CD4-positive, alpha-beta T cell treated with Interleukin-17A for 1 hour (primary cell): Measurements from ENCODE around the gene DDAH2.

Source experiments
- DNase-seq: peaks from one replicate; pipeline ENCODE4 v3.0.0-alpha.2; 2020

DDAH2 gene

GRCh38 chr6:31728767-31729514, at the start of gene DDAH2:
Gene DDAH2 (minus strand): TSS chr6:31729299. CDS start chr6:31729161, 138 bp downstream.
- no peak for DNase-seq

- no peak for DNase-seq
Measured at GRCh38 chr6:31778193-31778592, 49.1 kb upstream of the DDAH2 start.

DNA sequence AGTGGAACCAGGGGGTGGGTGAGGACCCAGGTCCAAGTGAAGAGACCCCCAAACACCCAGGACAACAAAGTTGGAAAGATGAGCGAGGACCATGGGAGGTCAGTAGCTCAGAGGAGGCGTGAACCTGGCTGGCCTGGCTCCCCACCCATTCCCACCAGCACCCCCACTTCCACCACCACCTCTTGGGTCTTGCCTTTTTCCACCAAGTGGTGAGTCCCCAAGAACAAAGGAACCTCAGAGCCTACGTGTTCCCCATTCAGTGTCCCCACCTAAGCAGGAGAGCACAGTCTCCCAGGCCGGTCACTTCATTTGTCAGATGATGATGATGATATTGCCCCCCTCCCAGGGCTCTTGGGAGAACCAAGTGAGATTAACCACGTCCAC, 48.6 kb upstream of the DDAH2 start:
- DNase-seq, result no peak

DNA sequence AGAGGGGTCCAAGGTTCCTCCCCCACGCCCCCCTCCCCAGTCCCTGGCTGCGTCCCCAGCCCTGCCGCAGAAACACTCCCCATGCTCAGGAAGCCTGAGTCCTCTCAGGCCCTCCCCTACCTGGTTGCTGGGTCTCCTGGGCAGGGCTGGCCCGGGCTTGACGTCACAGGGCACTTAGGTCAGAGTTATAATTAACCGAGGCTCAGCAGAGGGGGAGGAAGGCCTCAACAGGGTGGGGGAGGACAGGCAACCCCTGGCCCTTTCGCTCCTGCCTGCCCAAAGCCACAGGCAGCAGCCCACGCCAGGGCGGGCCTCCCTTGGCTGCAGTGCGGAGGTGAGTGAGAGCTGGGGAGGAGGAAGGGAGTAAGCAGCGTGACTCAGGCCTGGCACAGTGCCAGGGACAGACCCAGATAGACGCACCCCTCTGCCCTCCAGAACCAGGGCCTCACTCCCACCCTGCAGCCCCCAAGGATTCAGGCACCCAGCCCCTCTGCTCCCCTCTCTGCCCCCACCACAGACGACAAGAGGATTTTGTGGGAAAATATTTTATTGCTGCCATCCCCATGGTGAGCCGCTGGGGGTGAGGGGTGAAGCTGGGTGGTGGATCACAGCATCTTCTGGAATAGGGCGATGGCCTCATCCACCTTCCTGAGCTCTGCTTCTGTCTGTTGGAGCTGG, 48.0 kb upstream of the DDAH2 start, which contains the start of gene VWA7:
Gene VWA7, minus strand, starts transcription at position 340 of the 678 bp plus-strand sequence. CDS start 549 bp downstream, outside the sequence.
- DNase-seq, result peak; percentile 83

- no peak for DNase-seq
Measured at GRCh38 chr6:31776485-31776988, 47.4 kb upstream of the DDAH2 start.

DNA sequence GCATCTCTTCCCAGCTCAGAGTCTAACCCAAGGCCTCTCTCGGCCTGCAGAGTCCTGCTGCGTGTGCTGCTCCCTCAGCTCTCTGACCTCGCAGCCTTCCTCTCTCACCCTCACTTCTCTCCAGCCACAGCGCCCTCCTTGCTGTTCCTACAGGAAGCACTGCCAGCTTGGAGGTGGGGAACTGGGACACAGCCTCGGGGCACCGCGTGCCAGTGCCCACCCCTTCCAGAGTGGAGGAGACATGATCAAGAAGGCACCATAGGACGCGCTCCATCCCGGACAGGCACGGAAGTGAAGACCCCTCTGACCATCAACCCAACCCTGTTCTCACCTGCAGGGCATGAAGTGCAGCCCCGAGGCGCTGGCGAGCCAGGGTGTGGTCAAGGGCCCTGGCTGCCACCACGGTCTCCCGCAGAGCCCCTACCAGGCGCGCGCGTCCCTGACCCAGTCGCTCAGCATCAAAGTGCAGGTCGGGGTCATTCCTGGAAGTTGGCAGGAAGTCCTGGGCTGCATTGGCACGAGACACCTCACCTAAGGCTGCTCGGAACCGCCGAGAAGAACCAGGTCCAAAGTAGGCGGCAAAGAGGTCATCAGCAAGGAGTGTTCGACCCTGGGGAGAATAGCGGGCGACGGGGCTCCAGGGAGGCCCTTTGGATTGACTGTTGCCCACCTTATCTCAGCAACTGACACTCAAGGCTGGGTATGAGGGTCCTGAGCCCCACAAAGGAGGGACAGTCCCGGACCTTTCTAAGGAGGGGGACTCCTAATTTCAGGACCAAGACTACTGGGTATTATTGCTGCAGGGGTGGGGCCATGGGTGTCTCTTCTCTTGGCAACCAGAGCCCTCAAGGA, 46.8 kb upstream of the DDAH2 start:
- no peak for DNase-seq

- no peak for DNase-seq
Measured at GRCh38 chr6:31775184-31775583, 46.1 kb upstream of the DDAH2 start.

GRCh38 chr6:31771992-31772358, 42.9 kb upstream of the DDAH2 start:
- no peak for DNase-seq

DNA sequence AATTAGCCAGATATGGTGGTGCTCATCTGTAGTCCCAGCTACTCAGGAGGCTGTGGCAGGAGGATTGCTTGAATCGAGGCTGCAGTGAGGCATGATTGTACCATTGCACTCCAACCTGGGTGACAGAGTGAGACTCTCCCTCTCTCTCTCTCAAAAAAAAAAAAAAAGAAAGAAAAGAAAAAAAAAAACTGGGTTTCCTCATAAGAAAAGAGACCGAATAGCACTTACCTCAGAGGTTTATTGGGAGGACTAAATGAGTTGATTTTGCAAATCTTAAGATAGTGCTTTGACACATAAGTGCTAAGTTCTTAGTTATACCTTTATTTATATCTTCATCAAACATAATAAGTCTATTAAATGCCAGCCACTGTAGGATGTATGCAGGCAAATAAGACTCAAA, 41.8 kb upstream of the DDAH2 start:
- no peak for DNase-seq

DNA sequence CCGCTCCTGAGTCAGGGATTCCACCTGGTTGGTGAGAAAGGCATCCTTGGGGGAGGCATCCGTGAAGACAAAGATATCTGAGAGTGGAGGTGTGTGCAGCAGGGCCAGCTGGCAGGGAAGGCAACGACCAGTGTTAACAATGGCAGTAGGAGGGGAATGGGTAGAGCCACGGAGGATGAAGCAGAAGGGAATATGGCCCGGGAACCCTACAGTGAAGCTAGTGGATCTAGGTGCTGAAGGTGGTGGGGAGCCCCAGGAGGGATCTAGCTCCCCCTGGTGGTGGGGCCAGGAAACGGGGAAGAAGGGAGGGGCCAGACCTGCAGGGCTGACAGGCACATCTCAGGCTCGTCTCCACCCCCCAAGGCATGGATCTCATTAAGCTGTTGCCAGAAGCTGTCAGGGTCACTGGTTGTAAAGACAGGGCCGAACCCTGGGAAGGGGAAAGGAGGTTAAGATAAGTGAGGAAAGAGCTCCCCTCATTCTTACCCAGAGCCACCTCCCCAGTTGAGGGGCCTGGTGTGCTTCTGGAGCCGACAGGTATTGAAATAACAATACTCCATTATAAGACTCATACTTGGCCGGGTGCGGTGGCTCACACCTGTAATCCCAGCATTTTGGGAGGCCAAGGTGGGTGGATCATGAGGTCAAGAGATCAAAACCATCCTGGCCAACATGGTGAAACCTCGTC, 40.7 kb upstream of the DDAH2 start:
- DNase-seq, result peak; percentile 88

DNA sequence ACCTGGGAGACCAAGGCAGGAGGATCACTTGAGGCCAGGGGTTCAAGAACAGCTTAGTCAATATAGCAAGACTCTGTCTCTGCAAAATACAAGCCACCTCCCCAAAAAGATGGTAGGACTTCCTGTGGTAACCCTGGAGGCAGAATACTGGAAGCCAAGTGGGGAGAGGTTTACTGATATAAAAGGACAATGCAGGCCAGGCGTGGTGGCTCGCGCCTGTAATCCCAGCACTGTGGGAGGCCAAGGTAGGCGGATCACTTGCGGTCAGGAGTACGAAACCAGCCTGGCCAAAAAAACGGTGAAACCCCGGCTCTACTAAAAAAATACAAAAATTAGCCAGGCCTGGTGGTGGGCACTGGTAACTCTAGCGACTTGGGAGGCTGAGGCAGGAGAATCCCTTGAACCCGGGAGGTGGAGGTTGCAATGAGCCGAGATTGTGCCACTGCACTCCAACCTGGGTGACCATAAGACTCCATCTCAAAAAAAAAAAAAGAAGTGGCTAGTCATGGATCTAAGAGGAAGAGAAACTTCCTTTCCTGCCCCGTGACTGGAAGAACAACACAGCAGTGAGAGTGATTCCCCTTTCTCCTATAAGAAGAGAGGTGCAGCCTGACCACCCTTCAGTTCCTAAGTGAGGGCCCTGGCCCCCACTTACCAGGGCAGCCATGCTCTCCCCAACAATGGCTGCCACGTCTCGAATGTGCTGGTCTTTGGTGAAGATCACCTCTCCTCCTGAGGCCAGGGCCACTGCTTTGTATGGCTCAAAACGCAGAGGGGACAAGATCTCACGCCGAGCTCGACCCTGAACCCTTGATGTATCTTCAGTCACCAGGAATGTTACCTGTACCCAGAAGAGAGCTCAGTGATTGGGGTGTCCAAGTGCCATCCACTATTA, 39.5 kb upstream of the DDAH2 start:
- no peak for DNase-seq

GRCh38 chr6:31767096-31767645, 38.1 kb upstream of the DDAH2 start:
- no peak for DNase-seq

DNA sequence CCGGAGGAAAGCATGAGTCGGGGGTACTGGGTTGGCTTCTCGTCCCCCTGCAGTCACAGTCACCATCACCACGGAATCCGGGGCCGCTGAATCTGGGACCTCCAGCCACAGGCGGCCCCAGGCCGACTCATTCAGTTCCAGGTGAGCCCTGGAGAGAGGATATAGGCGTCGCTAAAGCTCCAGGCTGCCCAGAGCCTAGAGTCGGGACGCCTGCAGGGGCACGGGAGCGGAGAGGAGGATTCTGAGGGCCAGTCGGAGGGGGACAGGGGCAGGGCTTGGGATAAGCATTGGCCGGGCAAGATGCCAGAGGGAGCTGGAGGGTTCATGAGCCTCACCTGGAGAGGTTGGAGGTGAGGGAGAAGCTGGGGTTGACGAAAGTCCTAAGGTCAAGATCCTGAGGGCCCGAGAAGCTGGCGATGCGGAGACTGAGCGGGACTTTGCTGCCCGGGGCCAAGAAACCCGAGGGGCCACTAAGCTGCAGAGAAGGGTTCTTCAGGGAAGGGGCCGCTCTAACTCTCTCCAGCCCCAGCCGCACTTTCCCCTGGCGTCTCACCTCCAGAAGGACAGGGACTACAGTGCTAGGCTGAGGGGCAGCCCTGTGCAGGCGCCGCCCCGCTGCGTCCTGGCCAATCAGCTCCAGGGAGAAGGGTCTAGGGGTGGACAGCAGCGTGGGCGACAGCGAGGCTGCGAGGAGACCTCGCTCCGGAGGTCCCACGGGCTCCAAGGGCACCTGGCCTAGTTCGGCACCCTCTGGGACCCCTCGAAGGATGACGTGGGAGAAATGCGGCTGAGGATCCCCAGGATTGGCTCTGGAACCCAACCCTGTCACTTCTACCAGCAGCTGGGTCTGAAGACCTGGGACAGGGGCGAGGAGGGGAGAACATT, 37.1 kb upstream of the DDAH2 start:
- no peak for DNase-seq

GRCh38 chr6:31765559-31765909, 36.4 kb upstream of the DDAH2 start:
- DNase-seq, result no peak

DNA sequence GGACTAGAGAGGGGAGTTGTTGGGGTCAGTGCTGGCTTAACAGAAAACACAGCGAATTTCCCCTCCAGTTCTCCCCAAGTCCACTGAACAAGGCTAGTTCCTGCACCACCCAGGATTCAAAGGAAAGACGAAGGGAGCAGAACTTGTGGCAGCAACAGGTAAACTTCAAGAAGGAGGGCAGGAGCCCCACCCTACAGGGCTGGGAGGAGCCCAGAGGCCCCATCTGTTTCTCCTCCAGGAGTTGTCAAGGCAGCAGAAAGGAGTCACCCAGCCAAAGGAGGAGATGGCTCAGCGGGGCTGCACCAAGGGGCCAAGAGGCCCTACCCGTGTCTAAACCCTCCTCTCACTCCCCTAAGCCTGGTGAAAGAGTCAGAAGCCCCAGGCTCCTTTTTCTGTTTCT, 35.1 kb upstream of the DDAH2 start:
- no peak for DNase-seq

DNA sequence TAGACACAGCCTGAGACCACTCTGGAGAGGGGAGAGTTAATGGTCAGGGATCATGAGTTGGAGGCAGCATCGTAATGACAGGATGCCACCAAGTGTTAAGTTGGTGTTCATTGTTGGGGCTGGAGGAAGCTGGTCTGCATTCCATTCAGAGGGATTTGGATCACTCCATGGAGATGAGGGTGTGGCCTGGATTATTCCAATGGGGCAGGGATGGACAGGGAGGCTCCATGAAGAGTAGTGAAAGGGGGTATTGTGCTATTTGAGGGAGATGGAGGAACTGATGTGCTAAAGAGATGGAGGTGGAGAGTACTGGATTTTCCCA, 34.5 kb upstream of the DDAH2 start:
- DNase-seq, result no peak

DNA sequence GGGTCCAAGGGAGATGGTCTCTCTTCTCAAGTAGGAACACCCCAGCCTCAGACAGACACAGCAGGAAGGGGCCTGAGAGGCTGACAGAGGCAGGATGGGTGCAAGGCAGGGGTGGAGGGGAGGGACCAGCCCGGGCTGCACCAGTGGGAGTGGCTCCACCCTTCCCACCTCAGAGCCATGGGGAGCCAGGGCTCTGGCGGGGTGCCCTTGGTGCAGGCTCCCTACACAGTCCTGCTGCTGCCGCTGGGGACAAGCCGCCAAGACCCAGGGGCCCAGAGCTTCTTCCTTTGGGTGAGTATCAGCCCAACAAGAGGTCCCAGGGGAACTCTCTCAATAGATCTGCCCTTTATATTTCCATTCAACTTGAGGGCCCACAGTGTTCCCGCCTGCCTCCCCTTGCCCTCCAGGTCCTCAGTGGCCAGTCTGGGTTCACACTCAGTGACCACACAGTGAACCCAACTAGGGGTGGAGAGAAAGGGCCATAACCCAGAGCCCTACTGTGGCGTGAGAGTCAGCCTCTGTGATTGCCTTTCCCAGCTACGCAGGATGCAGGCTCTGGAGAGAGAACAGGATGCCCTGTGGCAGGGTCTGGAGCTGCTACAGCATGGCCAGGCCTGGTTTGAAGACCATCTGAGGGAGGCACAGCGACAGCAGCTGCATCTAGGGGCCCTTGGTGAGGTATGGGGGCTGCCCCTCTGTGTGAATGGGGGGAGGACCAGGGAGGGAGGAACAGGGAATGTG, 33.9 kb upstream of the DDAH2 start:
- no peak for DNase-seq

DNA sequence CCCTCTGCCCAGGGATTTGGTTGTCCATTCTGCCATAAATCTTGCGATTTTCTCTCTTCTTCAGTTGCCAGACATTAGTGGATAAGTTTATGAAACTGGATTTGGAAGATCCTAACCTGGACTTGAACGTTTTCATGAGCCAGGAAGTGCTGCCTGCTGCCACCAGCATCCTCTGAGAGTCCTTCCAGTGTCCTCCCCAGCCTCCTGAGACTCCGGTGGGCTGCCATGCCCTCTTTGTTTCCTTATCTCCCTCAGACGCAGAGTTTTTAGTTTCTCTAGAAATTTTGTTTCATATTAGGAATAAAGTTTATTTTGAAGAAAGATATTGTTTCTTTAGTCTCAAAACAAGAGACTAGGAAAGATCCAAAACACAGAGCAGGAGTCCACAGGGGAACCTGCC, 33.3 kb upstream of the DDAH2 start, which contains the start of gene SAPCD1:
Gene SAPCD1, plus strand, starts transcription at position 301 of the 400 bp plus-strand sequence. CDS start 399 bp downstream, outside the sequence.
- DNase-seq, result no peak

DNA sequence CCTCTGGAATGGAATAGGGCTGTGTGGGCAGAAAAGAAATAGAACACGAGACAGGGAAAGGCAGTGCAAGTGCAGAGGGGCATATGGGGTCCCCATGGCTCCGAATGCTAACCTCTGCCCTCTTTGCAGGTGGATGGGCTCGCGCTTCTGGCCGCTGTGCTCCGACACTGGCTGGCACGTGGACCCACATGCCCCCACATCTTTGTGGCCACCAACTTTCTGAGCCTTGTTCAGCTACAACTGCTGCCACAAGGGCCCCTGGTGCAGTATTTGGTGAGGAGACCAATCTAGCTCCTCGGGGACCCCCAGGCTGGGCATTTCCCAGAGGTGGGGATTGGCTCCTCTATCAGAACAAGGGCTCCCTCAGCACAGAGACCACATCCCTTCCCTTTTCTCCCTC, 32.2 kb upstream of the DDAH2 start:
- DNase-seq, result no peak

DNA sequence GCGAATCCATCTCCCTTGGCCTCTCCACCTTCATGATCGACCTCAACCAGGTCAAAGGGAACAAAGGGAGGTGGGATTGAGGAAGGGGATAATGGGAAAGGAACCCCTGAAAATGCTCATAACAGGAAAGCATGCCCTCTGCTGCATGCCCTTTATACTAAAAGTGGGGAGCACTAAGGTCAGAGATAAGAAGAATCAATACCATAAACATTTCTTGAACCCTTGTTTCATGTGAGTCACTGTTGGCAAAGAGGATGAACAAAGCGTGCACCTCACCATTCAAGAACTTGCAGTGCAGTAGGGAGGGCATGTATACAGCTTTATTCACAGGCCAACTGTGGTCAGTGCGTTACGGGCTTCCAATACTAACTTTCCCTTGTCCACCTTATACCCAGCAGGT, 31.7 kb upstream of the DDAH2 start:
- DNase-seq, result no peak
